Cardiac fibroblast (primary cell): ENCODE measurements around the gene PREX1.
"Not testable (repeated sequence)": the region's sequence is repeated elsewhere in the genome, so short reads cannot be mapped to it uniquely, and the experiment has no call there.

Experiments used
- DNase-seq, 2 donors: peaks; one replicate each; pipeline versions ENCODE4 v3.0.0 to v3.0.0-alpha.2; 2010; ENCODE audit warnings: low read depth in 2 of 2
- H3K4me3 ChIP-seq, 2 donors: replicated peaks in 1 of 2; 1 replicate in 1 of 2; 2 replicates in 1 of 2; pipeline ENCODE4 v1.5.1; 2011; ENCODE audit warnings: low read depth in 2 of 2, low read length in 2 of 2, mild to moderate bottlenecking in 2 of 2, moderate library complexity in 1 of 2
- CTCF ChIP-seq: IDR thresholded peaks from one replicate; pipeline ENCODE4 v1.5.1; 2011; ENCODE audit warnings: low read depth, mild to moderate bottlenecking, low read length, inconsistent platforms

Gene PREX1

GRCh38 chr20:48763216-48763914, 64.4 kb downstream of the PREX1 start:
- no peak for TF ChIP-seq CTCF
- no peak overlapping the region for H3K4me3 ChIP-seq
- DNase-seq, result peak in 1 of 2 donors; percentile 18

GRCh38 chr20:48761874-48762273, 65.9 kb downstream of the PREX1 start:
- no peak overlapping the region for H3K4me3 ChIP-seq
- DNase-seq, result no peak
- TF ChIP-seq CTCF, result no peak

GRCh38 chr20:48761023-48761785, 66.6 kb downstream of the PREX1 start:
- no peak for DNase-seq
- no peak overlapping the region for H3K4me3 ChIP-seq
- TF ChIP-seq CTCF, result no peak

- peak; percentile 54 to 71 for DNase-seq
- TF ChIP-seq CTCF, result no peak
- H3K4me3 ChIP-seq, result no peak overlapping the region
These were observed 67.3 kb downstream of the PREX1 start for GRCh38 chr20:48760403-48760983.

GRCh38 chr20:48759631-48760245, 68.1 kb downstream of the PREX1 start:
- H3K4me3 ChIP-seq, result no peak overlapping the region
- no peak for DNase-seq
- no peak for TF ChIP-seq CTCF

GRCh38 chr20:48758206-48758820, 69.5 kb downstream of the PREX1 start:
- DNase-seq, result no peak
- no peak for TF ChIP-seq CTCF
- H3K4me3 ChIP-seq, result no peak overlapping the region

- not testable (repeated sequence) for DNase-seq, H3K4me3 ChIP-seq
These were observed 71.0 kb downstream of the PREX1 start for GRCh38 chr20:48756774-48757173.
